NCI-H345 treated with DMSO at 0.1 percent for 48 hours (cell line): ENCODE data around the gene TNFSF11.
A peak's percentile ranks its signal among the peaks of the same experiment; 100 is the strongest.

Experiments
- DNase-seq: peaks from one replicate; lab custom pipeline; 2025; ENCODE audit not compliant: unreplicated experiment; lab: John Stamatoyannopoulos, UW

TNFSF11 gene

DNA sequence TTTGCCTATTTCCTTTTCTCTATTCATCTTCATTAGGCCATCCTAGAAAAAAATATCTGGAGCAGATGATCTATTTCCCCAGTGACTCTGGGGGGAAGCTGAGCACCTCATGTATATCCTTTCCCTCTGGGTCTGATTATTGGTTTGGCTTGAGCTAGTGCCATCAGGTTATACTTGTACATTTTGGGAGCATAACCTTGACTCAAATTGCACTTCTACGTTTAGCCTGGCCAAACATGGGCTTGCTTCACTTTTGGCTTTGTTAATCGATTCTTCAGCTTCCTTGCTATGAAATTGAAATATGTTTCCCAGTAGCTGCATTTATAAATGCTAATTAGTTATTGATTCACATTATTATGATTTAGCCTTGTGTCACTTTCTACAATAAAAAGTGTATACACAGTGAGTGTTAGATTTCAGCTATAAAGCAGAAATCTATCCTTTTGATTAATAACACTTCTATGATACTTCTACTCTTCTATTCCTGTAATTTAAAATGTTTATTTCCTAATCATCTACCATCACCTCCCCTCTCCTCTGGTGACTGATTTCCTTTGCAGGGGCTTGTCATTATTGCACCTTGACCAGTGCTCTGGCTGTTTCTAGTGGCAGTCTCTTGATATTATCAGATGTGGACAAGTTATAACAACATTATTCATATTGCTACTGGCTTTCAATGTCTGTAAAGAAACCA, 37.3 kb downstream of the TNFSF11 start:
- no peak for DNase-seq

DNA sequence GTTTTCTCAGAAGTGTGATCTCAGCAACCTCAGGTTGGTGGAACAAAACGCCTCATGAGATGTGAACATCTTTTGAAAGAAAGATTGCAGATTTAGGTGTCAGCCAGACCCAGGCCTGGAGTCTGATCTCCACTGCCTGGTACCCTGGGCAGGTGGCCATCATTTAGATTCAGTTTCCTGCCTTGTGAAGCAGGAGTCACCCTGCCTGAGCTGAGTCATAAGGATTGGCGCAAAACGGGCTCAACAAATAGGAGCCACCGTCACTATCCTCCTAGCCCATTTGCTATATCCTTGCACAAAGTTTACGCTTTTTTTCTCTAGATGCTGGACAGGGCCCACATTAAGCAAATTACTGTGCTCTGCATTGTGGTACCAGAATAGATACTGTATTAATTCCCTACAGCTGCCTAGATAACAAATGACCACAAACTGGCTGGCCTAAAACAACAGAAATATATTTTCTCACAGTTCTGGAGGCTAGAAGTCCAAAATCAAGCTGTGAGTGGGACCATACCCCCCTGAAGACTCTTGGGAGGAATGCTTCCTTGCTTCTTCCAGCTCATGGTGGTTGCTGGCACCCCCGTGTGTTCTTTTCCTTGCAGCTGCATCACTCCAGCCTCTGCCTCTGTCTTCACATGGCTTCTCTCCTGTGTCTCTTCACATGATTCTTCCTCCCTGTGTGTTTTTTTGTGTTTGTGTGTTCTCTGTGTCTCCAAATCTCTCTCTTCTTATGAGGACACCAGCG, 38.2 kb downstream of the TNFSF11 start:
- no peak for DNase-seq

DNA sequence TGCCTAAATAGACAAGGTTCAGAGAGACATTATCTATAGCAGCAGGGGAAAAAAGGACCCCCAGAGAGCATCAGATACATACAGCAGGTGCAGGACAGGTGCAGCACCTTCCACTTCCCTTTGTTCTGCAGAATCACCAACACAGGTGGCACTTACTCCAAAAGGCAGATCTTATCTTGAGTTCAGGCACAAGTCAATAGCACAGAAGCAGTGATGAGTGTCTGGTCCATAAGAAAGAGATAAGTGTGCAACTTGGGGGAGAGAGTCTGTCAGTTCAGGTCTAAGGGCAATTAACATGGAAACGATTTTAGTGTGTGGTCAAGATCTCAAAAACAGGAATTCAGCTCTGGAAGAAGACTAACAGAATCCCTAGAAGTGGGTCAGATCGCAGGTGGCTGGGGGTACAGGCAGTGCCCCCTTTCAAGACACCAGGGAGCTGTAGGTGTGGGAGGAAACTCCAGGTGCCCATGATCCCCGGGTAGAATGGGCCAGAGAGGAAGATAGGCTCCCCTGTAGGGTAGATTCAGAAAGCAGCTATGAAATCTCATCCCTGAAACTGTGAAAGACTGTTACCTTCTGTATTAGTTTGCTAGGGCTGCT, 40.6 kb downstream of the TNFSF11 start:
- DNase-seq, result no peak

DNA sequence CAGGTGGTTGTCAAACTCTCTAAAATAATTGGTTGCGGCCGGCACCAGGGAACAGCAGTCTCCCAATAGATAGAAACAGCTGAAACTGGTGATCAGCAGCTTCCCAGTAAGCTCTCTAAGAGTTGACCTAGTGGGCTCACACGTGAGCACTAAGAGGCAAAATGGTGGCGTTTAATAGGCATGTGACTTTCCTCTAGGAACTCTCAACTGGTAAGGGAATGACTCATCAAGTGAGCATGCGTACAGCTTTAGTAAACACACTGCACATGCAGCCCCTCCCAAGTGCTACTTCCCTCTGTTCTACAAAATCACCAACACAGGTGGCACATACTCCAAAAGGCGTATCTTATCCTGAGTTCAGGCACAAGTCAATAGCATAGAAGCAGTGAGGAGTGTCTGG, 41.7 kb downstream of the TNFSF11 start:
- no peak for DNase-seq

DNA sequence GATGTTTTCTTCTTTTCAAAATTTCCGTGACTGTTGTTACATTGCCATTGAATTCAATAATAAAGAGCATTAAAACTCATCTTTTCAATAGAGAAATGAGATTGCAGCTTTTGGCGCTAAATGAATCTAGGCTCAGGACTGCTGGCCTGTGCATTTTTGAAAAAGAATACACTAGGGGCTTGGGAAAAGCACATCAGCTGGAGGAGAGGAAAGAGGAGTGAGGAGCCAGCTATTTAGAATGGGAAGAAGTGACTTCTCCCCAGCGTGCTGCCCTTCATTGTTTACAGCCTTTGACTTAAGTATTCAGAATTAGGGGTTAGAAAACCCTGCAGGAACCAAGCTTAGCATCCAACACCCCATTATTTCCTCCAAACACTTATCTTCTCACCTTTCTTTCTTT, 43.3 kb downstream of the TNFSF11 start:
- no peak for DNase-seq

DNA sequence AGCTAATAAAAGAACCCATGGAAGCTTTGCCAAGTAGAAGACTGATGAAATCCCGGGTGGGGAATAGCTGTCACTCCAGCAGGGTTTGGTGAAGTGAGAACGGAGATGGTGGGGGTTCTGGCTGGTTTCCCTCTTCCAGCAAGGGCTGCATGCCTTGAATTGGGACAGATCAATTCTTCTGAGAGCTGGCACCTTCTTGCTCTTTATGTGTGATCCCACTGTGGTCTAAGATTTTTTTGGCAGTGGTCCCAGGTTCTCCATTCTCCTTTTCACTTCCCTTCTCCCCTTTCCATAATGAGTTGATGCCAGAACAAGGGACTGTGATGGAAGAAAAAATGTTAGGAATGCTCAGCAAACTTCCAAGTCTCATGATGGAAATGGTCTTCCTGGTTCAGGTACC, 50.0 kb downstream of the TNFSF11 start:
- DNase-seq, result no peak

DNA sequence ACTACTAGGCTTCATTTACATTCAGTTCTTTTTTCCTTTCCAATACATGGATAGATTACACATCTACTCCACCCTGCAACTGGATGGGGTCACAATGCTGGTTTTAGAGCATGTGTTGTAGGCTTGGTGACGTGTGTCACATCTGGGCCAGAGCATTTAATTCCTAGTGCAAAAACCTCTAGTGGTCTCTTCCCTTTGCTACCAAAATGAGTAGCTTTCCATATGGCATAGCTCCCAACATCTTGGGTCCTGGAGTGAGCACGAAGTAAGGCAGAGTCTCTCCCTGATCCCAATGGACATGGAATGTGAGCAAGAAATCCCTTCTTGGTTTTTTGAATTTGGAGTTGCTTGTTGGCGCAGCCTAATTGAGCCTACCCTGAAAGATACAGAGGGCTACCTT, 51.7 kb downstream of the TNFSF11 start:
- DNase-seq, result no peak

DNA sequence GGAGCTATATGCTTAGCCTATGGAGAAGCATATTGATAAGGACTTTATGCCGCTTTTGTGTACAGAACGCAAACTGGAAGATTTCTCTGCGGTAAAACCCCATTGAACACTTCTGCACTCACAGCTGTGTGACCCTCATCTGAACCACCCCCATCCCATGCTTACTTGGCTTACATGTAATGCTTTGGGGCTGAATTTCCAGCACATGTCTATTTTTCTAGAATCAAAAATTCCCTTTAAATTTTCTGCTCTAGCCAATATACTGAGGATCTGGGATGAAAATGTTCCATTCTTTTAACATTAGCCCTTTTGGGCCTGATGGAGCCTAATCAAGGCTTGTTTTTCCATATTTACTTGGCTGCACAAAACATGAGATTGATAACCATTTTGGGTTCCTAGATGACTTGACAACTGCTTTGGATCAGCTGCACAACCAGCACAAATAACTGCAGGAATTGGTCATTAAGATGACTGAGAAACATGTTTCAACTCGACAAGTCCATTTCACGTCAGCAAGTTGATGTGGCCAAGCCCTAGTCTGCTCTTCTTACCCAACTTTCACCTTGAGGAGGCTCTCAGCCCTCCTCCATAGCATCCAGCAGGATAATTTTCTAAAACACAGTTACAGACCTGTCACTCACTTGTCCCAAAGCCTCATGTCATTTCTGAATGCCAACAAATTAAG, 52.4 kb downstream of the TNFSF11 start:
- no peak for DNase-seq

DNA sequence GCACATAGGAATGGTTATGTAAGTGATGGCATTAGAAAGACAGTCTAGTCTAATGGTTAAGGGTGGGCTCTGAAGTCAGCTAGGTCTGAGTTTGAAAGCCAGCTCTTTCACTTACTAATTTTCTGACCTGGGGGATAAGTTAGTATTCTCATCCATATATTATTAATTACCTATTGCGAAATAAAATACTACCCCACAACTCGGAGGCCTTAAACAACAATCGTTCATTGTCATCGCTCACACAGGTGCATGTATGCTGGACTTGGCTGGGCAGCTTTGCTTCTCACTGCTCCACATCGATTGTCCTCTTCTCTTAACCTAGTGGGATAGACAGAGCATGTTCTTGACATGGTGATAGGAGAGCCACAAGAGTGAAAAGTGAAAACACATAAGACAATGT, 54.7 kb downstream of the TNFSF11 start:
- DNase-seq, result no peak

DNA sequence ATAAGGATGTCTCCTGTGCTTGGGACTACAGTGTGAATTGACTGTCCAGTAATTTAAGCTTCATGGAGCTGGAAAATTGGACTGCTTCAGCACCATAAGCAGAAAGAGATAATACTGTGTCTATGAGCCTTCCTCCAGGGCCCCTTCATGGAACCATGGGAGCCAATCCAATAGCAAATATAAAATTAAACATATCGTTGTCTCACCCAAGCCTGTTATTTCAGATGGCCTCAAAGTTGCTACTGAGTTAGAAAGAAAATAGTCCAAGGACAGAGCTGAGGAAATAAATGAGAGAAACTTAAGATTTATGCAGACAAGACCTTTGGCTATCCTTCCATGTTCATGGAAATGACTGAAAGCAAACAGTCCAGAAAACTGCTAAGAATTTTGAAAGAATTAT, 57.2 kb downstream of the TNFSF11 start:
- no peak for DNase-seq

DNA sequence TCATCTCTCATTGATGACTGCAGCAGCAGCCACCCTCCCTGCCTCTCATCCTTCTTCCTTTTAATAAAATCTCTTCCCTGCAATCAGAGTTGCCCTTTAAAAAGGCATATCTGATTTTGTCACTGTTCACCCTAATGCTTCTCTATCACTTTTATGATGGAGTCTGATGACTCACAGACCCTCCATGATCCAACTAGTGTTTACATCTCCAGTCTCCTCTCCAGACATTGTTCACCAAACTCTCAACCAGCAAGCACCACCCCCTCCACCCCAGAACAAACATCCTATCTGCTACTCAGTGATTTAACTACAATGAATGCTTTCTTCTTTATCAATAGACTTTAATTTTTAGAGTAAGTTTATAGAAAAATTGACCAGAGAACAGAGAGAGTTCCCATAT, 59.5 kb downstream of the TNFSF11 start:
- no peak for DNase-seq

DNA sequence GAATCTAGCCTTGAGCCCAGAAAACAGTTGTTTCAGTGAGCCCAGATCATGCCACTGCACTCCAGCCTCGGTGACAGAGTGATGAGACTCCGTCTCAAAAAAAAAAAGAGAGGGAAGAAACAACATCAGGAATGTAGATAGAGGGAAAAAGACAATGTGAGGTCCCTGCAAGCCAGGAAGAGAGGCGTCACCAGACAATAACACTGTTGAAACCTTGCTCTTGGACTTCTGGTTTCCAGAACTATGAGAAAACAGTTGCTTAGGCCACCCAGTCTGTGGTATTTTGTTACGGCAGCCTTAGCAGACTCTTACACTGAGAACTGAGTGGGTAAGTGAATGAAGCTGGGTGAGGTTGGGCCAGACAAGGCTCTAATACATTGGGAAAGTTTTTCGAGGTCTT, 64.1 kb downstream of the TNFSF11 start:
- no peak for DNase-seq

DNA sequence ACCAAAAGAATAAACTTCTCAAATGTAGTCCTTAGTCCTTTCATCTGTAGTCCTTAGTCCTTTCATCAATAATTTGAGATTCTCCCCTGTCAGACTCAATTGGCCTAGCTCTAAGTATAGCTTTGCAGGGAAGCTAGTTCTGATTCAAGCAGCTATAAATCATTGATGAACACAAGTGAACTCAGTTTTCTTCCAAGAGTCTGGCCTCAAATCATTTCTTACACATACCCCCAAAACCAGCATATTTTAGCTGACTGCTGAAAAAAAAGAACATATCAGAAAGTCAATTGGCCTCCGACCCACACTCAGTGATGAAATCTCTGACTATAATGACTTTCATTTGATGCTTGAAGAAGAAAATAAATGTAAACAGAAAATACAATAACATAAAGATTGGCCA, 64.9 kb downstream of the TNFSF11 start:
- DNase-seq, result no peak

DNA sequence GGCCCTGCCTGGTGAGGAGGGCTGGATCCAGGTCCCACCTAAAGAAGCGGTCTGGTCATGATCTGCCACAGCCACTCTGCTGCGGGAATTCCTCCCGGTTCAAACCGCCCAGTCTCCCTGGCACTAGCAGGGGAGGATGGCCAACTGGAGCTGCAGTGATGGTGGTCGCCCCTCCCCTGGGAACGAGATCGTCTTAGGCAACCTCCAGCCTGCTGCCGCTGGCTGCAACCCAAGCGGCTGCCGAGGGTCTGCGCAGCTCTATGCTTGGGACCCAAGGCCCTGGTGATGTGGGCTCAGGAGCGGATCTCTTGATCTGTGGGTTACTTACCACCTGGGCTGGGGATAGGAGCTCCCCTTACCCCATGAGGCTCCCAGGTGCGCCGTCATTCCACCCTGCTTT, 69.1 kb downstream of the TNFSF11 start:
- no peak for DNase-seq

DNA sequence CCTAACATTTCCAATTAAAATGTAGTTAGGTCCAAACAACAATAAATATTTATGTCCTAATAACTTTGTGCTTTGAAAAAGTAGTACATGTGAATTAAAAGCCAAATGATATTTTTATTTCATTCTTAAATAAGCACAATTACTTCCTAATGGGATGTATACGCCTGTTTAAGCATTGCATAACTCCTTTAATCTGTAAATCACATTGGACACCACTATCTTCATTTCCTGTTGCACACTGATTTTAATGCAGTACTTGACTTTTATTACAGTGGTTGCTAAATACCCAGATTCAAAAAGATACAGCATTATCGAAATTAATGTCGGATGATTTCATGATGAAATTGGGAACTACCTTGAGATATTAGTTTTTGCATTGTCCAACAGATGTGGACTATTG, 70.9 kb downstream of the TNFSF11 start:
- DNase-seq, result no peak

DNA sequence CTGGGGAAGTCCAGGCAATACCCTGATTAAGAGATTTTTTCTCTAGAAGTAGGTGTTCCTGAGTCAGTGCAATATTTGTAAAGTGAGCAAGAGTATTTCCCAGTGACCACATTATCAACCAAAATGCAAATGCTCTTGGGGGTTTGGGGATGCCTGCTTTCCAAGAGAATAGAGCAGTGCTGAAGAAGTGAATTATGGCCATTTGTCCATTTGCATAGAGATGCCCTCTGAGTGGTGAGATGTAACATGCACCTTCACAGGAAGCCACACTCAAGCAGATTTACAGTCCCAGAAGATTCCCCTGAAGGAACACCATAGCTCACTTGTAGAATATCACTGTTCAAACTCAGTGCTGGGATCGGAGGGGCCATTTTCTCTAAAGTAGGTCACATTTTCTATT, 71.8 kb downstream of the TNFSF11 start:
- DNase-seq, result no peak

DNA sequence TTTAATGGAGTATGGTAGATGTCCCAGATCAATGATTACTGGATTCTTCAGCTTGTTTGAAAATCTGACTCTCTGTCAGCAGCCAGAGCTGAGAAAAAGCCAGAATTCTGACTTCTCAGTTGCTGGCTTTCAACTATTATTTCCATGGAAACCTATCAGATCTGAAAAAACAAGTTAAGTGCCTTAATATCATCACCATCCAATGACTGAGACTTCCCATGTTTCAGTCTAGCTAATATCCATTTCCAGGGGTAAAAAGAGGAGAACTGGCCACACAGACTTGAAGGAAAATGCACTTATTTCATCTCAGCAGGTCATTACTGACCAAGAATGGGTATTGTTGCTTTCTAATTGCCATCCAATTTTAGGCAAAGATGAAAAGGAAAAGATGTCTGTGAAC, 75.2 kb downstream of the TNFSF11 start:
- no peak for DNase-seq

DNA sequence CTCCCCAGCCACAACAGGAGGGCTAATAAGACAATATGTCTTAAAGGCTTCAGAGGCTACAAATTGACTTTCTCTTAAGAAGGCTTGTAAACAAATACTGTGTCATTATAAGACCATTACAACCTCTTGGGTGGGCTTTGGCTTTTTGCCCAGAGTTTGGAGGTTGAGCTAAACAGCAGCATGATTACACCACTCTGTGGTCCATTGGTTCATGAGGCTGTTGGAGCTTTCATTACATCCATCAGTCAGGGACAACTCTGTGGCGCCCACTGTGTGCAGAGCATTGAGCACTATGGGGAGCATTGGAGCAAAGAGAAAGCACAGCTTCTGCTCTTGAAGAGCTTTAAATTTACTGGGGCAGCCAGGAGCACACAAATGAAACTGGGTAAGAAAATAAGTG, 75.9 kb downstream of the TNFSF11 start:
- DNase-seq, result peak; percentile 14

DNA sequence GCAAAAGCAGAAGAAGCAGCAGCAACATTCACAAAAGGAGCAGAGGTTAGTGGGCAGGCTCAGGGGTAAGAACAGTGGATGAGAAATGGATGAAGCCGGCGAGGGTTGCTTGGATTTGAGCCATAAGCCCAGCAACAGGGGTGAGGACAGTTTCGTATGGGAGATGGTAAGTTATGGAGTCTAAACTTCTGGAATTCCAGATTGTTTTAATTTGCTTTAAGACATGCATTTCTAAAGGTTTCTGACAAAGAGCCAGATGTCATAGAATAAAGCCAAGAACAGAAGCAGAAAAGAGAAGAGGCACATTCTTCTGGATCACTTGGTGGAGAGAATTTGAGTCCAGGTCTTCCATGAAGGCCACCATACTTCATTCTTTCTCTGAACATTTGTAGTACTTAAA, 76.6 kb downstream of the TNFSF11 start:
- no peak for DNase-seq

DNA sequence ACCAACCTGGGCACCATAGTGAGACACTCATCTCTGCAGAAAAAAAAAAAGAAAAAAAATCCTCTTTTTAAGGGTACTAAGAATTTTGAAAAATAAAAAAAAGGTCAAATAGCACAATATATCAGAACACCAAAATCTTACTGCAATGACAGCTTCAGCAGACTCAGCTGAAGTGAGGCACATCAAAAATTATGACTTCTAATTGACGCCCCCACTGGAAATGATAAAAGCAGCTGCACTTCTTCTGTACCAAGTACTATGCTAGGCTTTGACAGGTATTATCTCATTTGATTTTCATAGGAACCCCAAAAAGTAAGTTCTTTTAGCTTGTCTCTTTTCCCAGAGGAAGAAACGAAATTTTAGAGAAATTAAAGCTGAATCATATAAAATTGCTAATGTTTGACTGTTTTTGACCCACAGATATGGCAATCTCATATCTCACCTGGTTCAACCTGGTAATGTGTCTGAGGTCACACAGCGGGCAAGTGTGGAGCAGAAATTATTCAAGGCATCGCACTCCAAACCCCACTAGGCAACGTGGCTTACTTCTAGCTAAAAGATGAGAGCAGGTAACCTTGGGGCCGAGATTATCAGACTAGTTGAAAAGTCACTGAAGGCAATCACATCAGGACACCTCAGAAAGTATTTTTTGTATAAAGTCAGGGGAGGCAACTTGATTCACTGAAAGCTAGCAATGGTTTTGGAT, 78.1 kb downstream of the TNFSF11 start:
- no peak for DNase-seq
